Muscle layer of colon (tissue), 2 donors: Measurements from ENCODE around the gene KLC4.
"Not testable (repeated sequence)": the region's sequence is repeated elsewhere in the genome, so short reads cannot be mapped to it uniquely, and the experiment has no call there.

ENCODE experiments used
- H3K27ac ChIP-seq: one replicate; pipeline ENCODE4 v1.7.0; 2013; ENCODE audit warnings: low read depth, mild to moderate bottlenecking, low read length, moderate library complexity
- H3K27me3 ChIP-seq, 2 donors: one replicate each; pipeline ENCODE4 v1.7.0; 2013; ENCODE audit warnings: low read length in 2 of 2, mild to moderate bottlenecking in 2 of 2; ENCODE audit not compliant: insufficient read depth in 2 of 2, control insufficient read depth in 1 of 2
- H3K36me3 ChIP-seq: one replicate; pipeline ENCODE4 v1.7.0; 2013; ENCODE audit warnings: mild to moderate bottlenecking, low read length; ENCODE audit not compliant: insufficient read depth
- H3K4me1 ChIP-seq: one replicate; pipeline ENCODE4 v1.7.0; 2013; ENCODE audit warnings: mild to moderate bottlenecking, low read length; ENCODE audit not compliant: insufficient read depth
- H3K4me3 ChIP-seq, 2 donors: one replicate each; pipeline ENCODE4 v1.7.0; 2013; ENCODE audit warnings: low read length in 2 of 2, low read depth in 1 of 2, mild to moderate bottlenecking in 1 of 2, moderate library complexity in 1 of 2
- H3K9ac ChIP-seq: one replicate; pipeline ENCODE4 v1.7.0; 2013; ENCODE audit warnings: low read length
- H3K9me3 ChIP-seq: one replicate; pipeline ENCODE4 v1.7.0; 2013; ENCODE audit warnings: mild to moderate bottlenecking, low read length
- donor health status: abdominal sarcoma.
- donor health status: Adenocarcinoma of cecum.

KLC4 gene

DNA sequence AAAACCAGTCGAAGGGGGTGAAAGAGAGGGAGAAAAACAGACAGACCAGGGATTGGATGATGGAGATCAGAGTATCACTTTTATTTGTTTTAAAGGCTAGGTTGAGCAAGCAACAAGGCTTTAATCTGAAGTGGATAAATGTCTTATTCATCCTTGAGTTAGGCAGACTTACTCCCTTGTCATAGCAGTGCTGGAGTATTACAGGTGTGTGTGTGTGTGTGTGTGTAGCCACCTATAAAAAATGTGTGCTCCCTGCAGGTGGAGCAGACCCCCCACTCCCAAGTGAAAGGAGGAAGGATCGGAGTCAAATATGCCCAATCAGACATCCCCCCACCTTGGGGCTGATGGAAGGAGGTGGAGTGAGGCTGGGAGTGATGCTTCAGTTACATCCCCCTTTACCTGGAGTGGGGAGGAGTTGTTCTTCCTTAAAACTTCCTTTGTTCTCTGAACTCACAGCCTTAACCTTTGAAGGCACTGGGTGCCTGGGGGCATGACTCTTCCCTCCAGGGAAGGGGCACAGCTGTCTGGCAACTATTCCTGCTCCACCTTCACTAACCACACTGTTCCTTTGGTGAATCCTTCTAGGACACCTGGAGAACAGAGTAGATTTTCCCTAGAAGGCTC is 43.9 kb downstream of the KLC4 start:
- H3K27ac ChIP-seq: no peak overlapping the region
- H3K9me3 ChIP-seq: no peaks in the 10 kb centered on the region
- H3K36me3 ChIP-seq: no peaks in the 10 kb centered on the region
- H3K4me3 ChIP-seq: no peak overlapping the region
- no peaks in the 10 kb centered on the region for H3K4me1 ChIP-seq
- no peaks in the 10 kb centered on the region for H3K27me3 ChIP-seq
- H3K9ac ChIP-seq: no peak overlapping the region

- Histone ChIP-seq H3K27ac (no peak overlapping the region), H3K9ac (no peak overlapping the region), H3K4me3 (no peak overlapping the region), H3K4me1 (no peaks in the 10 kb centered on the region), H3K27me3 (no peaks in the 10 kb centered on the region), H3K36me3 (no peaks in the 10 kb centered on the region), H3K9me3 (no peaks in the 10 kb centered on the region)
These were observed 46.2 kb downstream of the KLC4 start for GRCh38 chr6:43105538-43106222.

DNA sequence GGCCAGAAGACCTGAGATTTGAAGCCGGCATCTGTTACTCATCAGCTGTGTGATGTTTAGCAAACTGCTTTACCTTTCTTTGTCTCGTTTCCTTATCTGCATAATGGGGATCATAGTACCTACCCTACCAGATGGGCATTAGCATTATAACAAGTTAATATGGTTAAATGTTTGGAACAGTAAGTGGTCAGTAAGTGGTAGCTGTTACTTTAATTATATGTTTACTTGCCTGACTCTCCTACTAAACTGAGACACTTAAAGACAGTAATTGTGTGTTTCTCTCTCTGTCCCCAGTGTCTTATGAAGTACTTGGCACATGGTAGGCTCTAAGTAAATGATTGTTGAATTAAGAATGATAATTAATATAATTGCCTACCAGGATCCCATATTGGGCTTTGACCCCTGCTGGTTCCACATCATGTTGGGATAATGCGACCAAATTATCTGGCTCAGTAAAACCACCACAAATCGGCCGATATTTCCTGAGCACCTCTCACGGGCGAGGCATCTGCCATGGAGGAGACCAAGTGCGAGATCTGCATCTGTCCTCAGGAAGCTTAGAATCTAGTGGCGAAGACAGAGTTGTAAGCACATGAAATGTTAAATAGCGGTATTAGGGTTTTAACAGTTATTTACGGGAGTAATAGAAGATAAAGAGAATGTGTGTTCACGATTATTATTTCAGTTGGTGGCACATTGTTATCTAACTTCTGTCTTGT is 48.1 kb downstream of the KLC4 start:
- H3K4me1 ChIP-seq: no peaks in the 10 kb centered on the region
- no peaks in the 10 kb centered on the region for H3K27me3 ChIP-seq
- H3K9me3 ChIP-seq: no peaks in the 10 kb centered on the region
- no peaks in the 10 kb centered on the region for H3K36me3 ChIP-seq
- H3K4me3 ChIP-seq: no peak overlapping the region
- H3K9ac ChIP-seq: no peak overlapping the region
- no peak overlapping the region for H3K27ac ChIP-seq

DNA sequence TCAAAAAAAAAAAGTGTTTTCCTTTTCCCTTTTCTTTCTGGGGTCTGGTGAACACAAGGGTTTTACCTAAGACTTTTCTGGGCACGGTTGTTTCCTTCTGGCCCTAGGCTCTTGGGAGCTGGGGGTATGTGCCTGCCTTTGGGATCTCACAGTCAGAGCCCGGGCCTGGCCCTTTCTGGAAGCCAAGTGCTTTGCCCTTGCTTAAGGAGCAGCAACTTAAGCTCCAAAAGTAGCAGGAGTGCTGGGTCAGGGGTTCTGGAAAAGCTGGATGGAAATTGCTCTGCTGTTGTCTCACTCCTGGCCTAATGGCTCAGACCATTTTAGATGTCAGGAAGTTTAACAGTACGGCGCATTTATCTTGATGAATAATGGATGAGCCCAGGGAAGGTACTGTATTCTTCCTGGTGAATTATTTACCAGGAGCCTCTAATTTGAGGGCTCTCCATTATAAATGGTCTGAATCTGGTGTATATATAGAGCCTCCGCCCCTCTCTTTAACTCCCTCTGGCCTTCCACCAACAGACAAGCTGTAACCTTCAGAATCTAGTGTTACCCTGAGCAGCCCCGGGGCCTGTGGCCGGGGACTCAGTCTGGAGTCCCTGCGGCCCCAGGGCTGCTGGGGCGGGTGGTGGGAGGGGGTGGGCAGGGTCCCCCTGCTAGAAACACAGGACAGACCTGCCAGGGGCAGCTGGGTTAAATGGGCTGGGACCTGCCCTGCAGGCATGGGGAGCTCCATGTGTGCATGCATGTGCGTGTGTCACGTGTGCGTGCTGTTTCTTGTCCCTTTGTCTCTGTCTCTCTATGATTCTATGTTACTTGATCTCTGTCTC is 54.2 kb downstream of the KLC4 start:
- no peak overlapping the region for H3K27ac ChIP-seq

GRCh38 chr6:43115365-43115764 is 55.9 kb downstream of the KLC4 start:
- Histone ChIP-seq H3K9ac (no peak overlapping the region), H3K4me3 (no peak overlapping the region), H3K36me3 (no peaks in the 10 kb centered on the region), H3K4me1 (no peaks in the 10 kb centered on the region), H3K27ac (no peak overlapping the region), H3K27me3 (no peaks in the 10 kb centered on the region), H3K9me3 (no peaks in the 10 kb centered on the region)

More for the DNA sequence above, 54.2 kb downstream of the KLC4 start:
- no peaks in the 10 kb centered on the region for H3K27me3 ChIP-seq
- H3K9me3 ChIP-seq: no peaks in the 10 kb centered on the region
- no peak overlapping the region for H3K9ac ChIP-seq
- no peaks in the 10 kb centered on the region for H3K36me3 ChIP-seq
- no peak overlapping the region for H3K4me3 ChIP-seq
- no peaks in the 10 kb centered on the region for H3K4me1 ChIP-seq

- H3K27me3 ChIP-seq, H3K27ac ChIP-seq, H3K36me3 ChIP-seq, H3K9ac ChIP-seq, H3K4me3 ChIP-seq, H3K4me1 ChIP-seq, H3K9me3 ChIP-seq: not testable (repeated sequence)
These were observed 58.0 kb downstream of the KLC4 start for GRCh38 chr6:43117466-43117865.

GRCh38 chr6:43119482-43119881 is 60.1 kb downstream of the KLC4 start:
- Histone ChIP-seq H3K27ac (no peak overlapping the region), H3K27me3 (no peaks in the 10 kb centered on the region), H3K9me3 (no peaks in the 10 kb centered on the region), H3K4me3 (no peak overlapping the region), H3K4me1 (peaks cover 5% of the 10 kb centered on the region), H3K9ac (no peak overlapping the region), H3K36me3 (no peaks in the 10 kb centered on the region)

- no peaks in the 10 kb centered on the region for H3K27me3 ChIP-seq
- H3K4me1 ChIP-seq: peaks cover 5% of the 10 kb centered on the region
- H3K27ac ChIP-seq: no peak overlapping the region
- H3K9ac ChIP-seq: no peak overlapping the region
- H3K4me3 ChIP-seq: no peak overlapping the region
- no peaks in the 10 kb centered on the region for H3K9me3 ChIP-seq
- H3K36me3 ChIP-seq: no peaks in the 10 kb centered on the region
These were observed 60.8 kb downstream of the KLC4 start for GRCh38 chr6:43120101-43120763.

- Histone ChIP-seq H3K9ac (no peak overlapping the region), H3K27ac (no peak overlapping the region)
These were observed 61.8 kb downstream of the KLC4 start for GRCh38 chr6:43120944-43121913.

DNA sequence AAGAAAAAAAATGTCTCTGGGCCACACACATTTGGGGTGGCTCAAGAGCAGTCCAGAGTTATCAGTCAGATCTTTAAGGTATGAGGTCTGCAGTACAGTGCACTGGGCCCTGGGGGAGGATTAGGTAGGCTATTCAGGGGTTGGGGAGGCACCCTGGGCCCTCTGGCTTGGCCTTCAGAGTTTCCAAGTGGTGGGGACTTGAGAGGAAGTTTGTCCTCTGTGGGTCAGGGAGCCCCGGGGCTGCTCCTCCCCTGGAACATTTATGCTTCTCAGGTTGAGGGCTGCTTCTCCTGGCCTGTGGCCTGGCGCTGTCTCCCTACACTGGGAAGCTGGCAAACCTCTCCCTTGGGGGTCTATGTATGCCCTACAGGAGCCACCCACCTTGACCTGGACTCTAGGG is 62.7 kb downstream of the KLC4 start:
- Histone ChIP-seq H3K9me3 (no peaks in the 10 kb centered on the region), H3K27ac (no peak overlapping the region), H3K27me3 (no peaks in the 10 kb centered on the region), H3K4me1 (peaks cover 5% of the 10 kb centered on the region), H3K36me3 (no peaks in the 10 kb centered on the region), H3K9ac (no peak overlapping the region), H3K4me3 (no peak overlapping the region)

More at GRCh38 chr6:43120944-43121913, 61.8 kb downstream of the KLC4 start:
- Histone ChIP-seq H3K27me3 (no peaks in the 10 kb centered on the region), H3K9me3 (no peaks in the 10 kb centered on the region), H3K4me1 (peaks cover 5% of the 10 kb centered on the region), H3K36me3 (no peaks in the 10 kb centered on the region), H3K4me3 (no peak overlapping the region)
